Measurements from ENCODE around the gene SGCE.

DNA sequence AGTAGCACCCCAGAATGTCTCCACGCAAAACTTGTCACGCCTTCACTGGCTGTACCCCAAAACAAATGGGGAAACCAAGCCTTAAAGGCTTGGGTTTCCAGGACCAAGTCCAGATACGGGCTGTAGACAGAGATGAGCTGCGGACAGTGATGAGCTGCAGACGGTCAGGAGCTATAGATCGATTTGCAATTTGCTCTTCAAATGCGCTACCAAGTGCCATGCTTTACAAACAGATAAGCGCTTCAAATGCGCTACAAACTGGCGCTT, 658 bp upstream of the SGCE start:
- no peak for TF ChIP-seq MXI1 (IDR thresholded peaks at IDR 0.05; ENCODE audit: low read depth, low read length)
- TF ChIP-seq, protein P1, sequence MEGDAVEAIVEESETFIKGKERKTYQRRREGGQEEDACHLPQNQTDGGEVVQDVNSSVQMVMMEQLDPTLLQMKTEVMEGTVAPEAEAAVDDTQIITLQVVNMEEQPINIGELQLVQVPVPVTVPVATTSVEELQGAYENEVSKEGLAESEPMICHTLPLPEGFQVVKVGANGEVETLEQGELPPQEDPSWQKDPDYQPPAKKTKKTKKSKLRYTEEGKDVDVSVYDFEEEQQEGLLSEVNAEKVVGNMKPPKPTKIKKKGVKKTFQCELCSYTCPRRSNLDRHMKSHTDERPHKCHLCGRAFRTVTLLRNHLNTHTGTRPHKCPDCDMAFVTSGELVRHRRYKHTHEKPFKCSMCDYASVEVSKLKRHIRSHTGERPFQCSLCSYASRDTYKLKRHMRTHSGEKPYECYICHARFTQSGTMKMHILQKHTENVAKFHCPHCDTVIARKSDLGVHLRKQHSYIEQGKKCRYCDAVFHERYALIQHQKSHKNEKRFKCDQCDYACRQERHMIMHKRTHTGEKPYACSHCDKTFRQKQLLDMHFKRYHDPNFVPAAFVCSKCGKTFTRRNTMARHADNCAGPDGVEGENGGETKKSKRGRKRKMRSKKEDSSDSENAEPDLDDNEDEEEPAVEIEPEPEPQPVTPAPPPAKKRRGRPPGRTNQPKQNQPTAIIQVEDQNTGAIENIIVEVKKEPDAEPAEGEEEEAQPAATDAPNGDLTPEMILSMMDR (IDR thresholded peaks at IDR 0.05 in 2 of 3, conservative IDR thresholded peaks at IDR 0.05 in 1 of 3; ENCODE audit: control insufficient read depth in 2 of 3, extremely low read depth in 1 of 3, insufficient read depth in 1 of 3, low read depth in 3 of 3, low read length in 3 of 3), result no peak
- no peak for TF ChIP-seq RAD51 (IDR thresholded peaks at IDR 0.05)
- no peak for TF ChIP-seq CHD1 (IDR thresholded peaks at IDR 0.05; ENCODE audit: low read depth, low read length)
- TF ChIP-seq BMI1 (IDR thresholded peaks at IDR 0.05; ENCODE audit: borderline replicate concordance), result no peak
- TF ChIP-seq POLR2A (IDR thresholded peaks at IDR 0.05; ENCODE audit: low read depth, low read length), result no peak
- TF ChIP-seq SMARCA5 (IDR thresholded peaks at IDR 0.05), result no peak
- TF ChIP-seq, protein P2, sequence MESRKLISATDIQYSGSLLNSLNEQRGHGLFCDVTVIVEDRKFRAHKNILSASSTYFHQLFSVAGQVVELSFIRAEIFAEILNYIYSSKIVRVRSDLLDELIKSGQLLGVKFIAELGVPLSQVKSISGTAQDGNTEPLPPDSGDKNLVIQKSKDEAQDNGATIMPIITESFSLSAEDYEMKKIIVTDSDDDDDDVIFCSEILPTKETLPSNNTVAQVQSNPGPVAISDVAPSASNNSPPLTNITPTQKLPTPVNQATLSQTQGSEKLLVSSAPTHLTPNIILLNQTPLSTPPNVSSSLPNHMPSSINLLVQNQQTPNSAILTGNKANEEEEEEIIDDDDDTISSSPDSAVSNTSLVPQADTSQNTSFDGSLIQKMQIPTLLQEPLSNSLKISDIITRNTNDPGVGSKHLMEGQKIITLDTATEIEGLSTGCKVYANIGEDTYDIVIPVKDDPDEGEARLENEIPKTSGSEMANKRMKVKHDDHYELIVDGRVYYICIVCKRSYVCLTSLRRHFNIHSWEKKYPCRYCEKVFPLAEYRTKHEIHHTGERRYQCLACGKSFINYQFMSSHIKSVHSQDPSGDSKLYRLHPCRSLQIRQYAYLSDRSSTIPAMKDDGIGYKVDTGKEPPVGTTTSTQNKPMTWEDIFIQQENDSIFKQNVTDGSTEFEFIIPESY (IDR thresholded peaks at IDR 0.05), result no peak
- TF ChIP-seq NR2C1 (IDR thresholded peaks at IDR 0.05), result no peak
- no peak for TF ChIP-seq SUPT20H (IDR thresholded peaks at IDR 0.05; ENCODE audit: borderline replicate concordance, control insufficient read depth, low read depth, low read length)
- TF ChIP-seq SIN3A (IDR thresholded peaks at IDR 0.05; ENCODE audit: low read depth, low read length), result no peak

Data from GM12878 (cell line).